GM06990 (cell line): Measurements from ENCODE around the gene ZFAND3.

Experiments
- DNase-seq: peaks from one replicate; pipeline ENCODE4 v3.0.0-alpha.2; 2011; ENCODE audit not compliant: insufficient read length; ENCODE audit errors: extremely low read depth
- H3K27me3 ChIP-seq: replicated peaks from 2 replicates; pipeline ENCODE4 v1.6.0; 2011; ENCODE audit warnings: low read length; ENCODE audit not compliant: control insufficient read depth, insufficient read depth
- H3K36me3 ChIP-seq: 2 replicates; pipeline ENCODE4 v1.5.1; 2011; ENCODE audit warnings: low read length; ENCODE audit not compliant: control insufficient read depth, insufficient read depth
- H3K4me3 ChIP-seq: replicated peaks from 2 replicates; pipeline ENCODE4 v1.5.1; 2011; ENCODE audit warnings: low read depth, mild to moderate bottlenecking, control low read depth, low read length
- CTCF ChIP-seq: IDR thresholded peaks from 2 replicates; pipeline ENCODE4 v1.5.1; 2011; ENCODE audit warnings: low read length, control low read depth, mild to moderate bottlenecking, inconsistent platforms; ENCODE audit not compliant: insufficient read depth, poor library complexity, severe bottlenecking

Gene ZFAND3

DNA sequence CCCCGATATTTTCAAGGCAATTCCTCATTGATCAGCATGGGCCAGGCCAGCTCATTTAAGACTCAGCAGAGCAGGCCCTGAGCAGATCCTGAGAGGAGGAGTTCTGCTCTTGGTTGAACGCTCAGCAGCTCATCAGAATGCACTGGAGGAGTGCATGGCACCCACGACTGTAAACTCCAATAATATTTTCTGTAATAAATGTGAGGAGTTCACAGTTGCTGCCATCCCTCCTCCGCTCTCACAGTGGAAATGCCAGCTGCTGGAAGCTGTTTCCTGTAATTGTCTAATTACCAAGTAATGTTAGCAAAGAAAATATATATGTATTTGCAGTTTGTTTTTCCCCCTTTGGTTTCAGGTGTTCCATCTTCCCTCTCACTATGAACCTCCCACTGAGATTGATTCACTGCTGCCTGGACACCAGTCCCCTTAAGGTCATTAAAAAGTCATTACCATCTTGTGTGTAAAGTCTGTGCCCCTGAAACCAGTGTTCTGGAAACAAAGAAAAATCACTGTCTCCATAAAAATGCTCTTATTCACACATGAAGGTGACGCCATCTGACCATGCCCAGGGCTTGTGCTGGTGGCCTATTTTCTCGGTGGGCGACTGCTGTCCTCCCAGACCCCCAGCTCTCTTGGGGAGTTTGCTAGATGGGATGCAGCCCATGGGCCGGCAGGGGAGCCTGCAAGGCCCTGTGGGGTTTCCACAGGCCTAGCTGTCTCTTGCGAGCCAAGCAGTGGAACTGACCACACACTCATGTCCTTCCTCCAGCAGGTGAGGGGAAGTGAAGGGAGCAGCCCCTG lies 374.2 kb downstream of the ZFAND3 start:
- Histone ChIP-seq H3K36me3 (no peaks in the 10 kb centered on the region), H3K27me3 (no peaks in the 10 kb centered on the region), H3K4me3 (no peak overlapping the region)
- DNase-seq = no peak
- no peak for TF ChIP-seq CTCF

DNA sequence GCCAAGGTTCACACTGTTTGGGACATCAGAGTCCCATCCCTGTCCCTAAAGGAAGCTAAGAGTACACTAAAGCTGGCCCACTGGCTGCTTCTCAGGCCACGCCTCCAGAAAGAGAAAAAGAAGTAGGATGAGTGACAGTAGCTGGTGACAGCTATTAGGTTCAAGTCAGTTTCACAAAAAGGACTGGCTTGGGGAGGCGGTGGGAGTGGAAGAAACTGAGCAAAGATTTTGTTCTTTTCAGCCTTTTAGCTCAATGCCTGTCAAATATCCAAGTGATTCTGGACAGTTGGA lies 374.7 kb downstream of the ZFAND3 start:
- no peak for TF ChIP-seq CTCF
- no peak overlapping the region for H3K4me3 ChIP-seq

GRCh38 chr6:38194589-38194988 lies 375.1 kb downstream of the ZFAND3 start:
- Histone ChIP-seq H3K27me3 (no peaks in the 10 kb centered on the region), H3K4me3 (no peak overlapping the region)
- no peak for TF ChIP-seq CTCF

More for the DNA sequence above, 374.7 kb downstream of the ZFAND3 start:
- Histone ChIP-seq H3K36me3 (no peaks in the 10 kb centered on the region), H3K27me3 (no peaks in the 10 kb centered on the region)
- no peak for DNase-seq

DNA sequence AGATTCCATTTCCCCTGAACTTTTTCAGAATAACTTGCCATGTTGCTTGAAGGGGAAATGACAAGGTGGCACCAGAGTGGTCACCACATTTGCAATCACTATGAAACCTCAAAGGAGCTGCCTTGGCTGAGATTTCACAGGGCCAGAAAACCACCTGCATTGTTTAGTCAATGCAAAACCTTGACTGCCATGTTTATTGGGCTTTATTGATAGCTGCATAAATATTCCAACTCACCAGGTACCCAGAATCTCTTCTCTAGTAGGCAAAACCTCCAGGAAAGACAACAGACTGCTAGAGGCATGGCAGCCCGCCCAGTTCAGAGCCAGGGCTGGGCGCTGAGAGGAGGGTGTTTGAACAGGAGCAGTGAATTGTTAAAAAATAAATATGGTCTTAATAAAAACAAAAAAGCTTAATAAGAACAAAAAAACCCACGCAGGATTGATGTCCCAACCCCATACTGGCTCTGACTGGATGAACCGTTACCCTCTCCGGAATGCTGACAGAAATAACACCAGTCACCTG lies 375.6 kb downstream of the ZFAND3 start:
- TF ChIP-seq CTCF = no peak
- Histone ChIP-seq H3K27me3 (no peaks in the 10 kb centered on the region), H3K4me3 (no peak overlapping the region), H3K36me3 (no peaks in the 10 kb centered on the region)
- DNase-seq = no peak

More at GRCh38 chr6:38194589-38194988, 375.1 kb downstream of the ZFAND3 start:
- no peak for DNase-seq
- H3K36me3 ChIP-seq = no peaks in the 10 kb centered on the region

DNA sequence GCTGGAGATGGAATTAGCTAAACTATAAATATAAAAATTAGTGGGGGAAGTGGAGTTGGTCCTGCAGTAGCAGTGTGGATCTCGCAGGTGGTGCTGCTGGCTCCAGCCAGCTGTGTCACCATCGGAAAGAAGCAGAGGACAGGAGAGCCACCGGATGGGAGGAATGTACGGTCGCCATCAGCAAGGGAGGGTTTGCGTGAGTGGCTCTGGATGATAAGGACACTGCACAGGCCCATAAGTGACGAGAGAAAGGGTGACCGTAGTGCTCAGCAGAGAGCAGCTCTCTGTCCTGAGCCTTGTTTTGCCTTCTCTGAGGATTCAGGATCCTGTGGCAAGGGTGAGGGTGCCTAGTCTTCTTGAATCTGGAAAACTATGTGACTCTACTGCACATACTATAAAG lies 378.7 kb downstream of the ZFAND3 start:
- DNase-seq = no peak
- H3K27me3 ChIP-seq = no peaks in the 10 kb centered on the region
- H3K36me3 ChIP-seq = no peaks in the 10 kb centered on the region
- H3K4me3 ChIP-seq = no peak overlapping the region
- no peak for TF ChIP-seq CTCF
